HG03378 (cell line): ENCODE measurements around the gene ANKRD2.
"Not testable (repeated sequence)": the region's sequence is repeated elsewhere in the genome, so short reads cannot be mapped to it uniquely, and the experiment has no call there.

Experiments used
- ATAC-seq: cut with Tn5 transposase; IDR thresholded peaks from one replicate; pipeline ENCODE4 v1.9.1; 2021; ENCODE audit warnings: mild to moderate bottlenecking, moderate library complexity; ENCODE audit not compliant: unreplicated experiment

The ANKRD2 gene

GRCh38 chr10:97570789-97571471 lies 1.6 kb upstream of the ANKRD2 start:
- ATAC-seq: no peak

DNA sequence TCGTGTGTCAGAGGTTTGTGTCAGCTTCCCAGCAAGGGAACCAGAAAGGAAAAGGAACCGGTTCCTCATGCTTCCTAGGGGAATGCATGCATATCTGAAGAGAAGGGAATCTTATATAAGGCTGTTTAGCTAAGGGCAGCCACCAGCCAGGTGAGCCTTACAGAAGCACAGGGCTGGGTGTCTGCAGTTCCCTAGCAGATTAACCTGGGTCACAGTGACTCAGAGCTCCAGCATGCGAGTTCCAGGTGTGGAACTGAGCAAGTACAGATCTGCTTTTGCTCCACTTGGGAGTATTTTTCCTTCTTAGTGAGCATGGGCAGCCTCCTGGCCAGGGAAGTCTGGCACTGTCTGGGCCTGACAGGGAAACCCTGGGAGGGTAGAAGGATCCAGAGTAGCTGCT lies 957 bp upstream of the ANKRD2 start:
- no peak for ATAC-seq

- ATAC-seq: no peak
Measured at GRCh38 chr10:97573021-97573420, 442 bp downstream of the ANKRD2 start.

DNA sequence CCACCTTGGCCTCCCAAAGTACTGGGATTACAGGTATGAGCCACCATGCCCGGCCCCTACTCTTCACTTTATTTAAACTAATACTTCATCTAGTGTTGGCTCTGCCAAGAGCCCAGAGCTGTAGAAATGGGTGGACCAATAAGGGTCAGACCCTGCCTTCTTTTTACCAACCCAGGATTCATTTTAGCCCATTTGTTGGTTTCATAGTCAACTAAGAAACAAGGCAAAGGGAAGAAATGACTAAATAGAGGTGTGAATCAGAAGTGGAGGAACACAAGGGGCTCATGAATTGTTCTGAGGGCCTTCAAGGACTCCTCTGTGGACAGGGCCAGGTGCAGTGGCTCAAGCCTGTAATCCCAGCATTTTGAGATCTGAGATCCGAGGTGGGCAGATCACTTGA lies 1.1 kb downstream of the ANKRD2 start:
- ATAC-seq: no peak

GRCh38 chr10:97574374-97575126 lies 2.0 kb downstream of the ANKRD2 start:
- no peak for ATAC-seq

- ATAC-seq: no peak
Measured at GRCh38 chr10:97575127-97575668, 2.6 kb downstream of the ANKRD2 start.

GRCh38 chr10:97576487-97576886 lies 3.9 kb downstream of the ANKRD2 start:
- not testable (repeated sequence) for ATAC-seq

DNA sequence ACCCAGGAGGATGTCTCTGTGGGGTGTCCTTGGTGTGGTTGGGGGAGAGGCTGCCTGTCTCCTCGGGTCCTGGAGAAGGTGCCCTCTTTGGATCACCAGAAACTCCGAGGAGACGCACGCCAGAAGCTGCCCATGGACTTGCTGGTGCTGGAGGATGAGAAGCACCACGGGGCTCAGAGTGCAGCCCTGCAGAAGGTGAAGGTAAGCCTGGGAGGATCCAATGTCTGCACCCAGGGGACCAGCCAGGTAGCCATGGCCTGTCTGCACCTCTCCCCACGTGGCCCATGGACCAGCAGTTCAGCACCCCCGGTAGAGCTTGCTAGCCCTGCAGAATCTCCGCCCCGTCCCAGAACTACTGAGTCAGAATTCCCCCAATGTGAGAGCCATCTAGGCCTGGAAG lies 5.1 kb downstream of the ANKRD2 start:
- ATAC-seq: no peak

GRCh38 chr10:97578171-97578844 lies 5.7 kb downstream of the ANKRD2 start:
- ATAC-seq: no peak

GRCh38 chr10:97580421-97581367 lies 8.1 kb downstream of the ANKRD2 start:
- no peak for ATAC-seq

DNA sequence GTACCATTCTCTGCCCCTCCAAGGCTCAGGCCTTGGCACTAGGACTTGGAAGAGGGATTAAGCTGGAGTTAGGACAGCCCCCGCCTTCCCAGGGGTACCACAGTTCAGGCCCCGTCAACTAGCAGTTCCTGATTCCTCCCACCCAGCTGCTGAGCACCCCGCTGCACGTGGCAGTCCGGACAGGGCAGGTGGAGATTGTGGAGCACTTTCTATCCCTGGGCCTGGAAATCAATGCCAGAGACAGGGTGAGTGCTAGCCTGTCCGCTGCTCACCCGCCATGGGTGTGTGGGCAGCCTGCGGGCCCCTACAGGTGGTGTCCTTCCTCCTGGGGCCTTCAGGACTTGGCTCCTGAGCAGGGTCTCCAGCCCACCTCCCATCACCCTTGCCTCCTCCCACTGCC lies 9.6 kb downstream of the ANKRD2 start:
- ATAC-seq: no peak

DNA sequence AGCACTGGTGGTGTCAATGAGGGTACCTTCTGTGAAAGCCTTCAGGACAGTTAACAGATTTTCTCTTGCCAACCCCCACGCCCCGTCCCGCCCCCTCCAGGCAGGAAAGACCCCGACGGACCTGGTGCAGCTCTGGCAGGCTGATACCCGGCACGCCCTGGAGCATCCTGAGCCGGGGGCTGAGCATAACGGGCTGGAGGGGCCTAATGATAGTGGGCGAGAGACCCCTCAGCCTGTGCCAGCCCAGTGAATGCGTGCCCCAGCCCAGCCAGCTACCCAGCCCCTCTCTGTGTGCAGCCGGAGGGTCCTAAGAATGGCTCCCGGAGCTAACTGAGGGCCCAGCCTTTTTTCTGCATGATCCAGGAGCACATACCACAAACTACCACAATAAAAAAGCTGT lies 10.9 kb downstream of the ANKRD2 start:
- ATAC-seq: no peak

- ATAC-seq: peak; percentile 64
Measured at GRCh38 chr10:97584060-97584797, 11.7 kb downstream of the ANKRD2 start, which contains the start of gene HOGA1. Gene HOGA1, plus strand, starts transcription at chr10:97584389. Its CDS starts 315 bp downstream, at chr10:97584704.

- no peak for ATAC-seq
Measured at GRCh38 chr10:97584798-97585438, 12.3 kb downstream of the ANKRD2 start.

GRCh38 chr10:97585439-97585811 lies 12.8 kb downstream of the ANKRD2 start:
- no peak for ATAC-seq

DNA sequence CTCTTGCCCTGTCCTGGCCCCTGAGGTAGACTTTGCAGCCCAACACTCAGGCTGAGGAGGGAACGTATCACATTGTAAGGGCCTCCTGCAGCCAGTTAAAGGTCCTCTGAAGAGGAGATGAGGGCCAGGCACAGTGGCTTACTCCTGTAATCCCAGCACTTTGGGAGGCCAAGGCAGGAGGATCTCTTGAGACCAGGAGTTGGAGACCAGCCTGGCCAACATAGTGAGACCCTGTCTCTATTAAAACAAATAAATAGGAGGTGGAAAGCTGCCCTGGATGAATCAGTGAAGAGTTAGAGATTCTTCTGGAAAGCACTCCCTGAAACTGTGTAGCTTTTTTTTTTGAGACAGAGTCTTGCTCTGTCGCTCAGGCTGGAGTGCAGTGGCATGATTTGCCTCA lies 14.6 kb downstream of the ANKRD2 start:
- no peak for ATAC-seq

DNA sequence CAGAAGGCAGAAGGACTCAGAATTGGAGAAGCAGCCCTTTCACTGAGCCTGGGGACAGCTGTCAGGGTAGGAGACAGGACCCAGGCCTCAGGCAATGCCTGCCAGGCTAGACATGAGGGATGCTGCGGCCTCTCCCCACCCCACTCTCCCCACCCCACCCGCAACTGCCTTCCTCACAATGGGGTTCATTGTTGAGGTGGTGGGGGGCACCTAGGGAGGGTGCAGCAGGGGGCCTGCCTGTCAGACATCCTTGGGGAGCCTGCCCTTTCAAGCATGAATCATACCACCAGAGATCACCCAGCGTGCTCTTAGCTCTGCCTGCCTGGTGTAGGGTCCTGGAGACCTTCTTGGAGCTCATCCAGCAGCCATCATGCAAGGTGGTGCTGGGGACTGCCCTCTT lies 16.9 kb downstream of the ANKRD2 start, which contains the start of gene C10orf62:
Gene C10orf62, plus strand, starts transcription at position 243 of the 400 bp plus-strand sequence. CDS start 177 bp downstream, outside the sequence.
- no peak for ATAC-seq

DNA sequence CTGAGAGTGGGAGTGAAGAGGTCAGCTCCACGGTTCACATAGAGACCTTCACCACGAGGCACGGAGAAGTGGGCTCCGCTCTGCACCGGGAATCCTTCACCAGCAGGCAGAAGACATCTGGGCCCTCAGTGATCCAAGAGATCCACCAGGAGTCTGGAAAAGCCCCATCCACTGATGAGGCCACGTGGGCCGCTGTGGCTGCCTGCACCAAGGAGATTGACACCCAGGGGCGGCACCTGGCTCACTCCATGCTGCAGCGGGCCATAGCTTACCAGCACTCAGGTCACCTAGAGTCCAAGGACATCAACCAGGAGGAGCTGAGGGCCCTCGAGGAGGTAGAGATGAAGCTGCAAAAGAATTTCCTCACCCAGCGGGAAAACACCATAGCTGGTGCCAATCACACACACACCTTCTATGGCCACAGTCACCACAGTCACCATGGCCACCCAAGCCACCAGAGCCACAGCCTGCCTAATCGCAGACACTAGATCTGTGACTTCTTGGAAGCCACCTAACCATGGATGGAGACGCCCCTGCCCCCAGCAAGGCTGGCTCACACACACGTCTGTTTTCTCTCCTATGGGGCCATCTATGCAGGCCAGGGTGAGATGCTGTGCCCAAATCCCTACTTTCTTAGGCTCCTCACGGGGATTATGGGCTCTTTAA lies 17.6 kb downstream of the ANKRD2 start:
- ATAC-seq: no peak
